GM12878 (cell line): ENCODE measurements around the gene UFSP2. TPM values are rescaled to one million over a fixed set of nuclear protein-coding genes. Genes with fewer than 3 reads are reported as not detected.

Experiments used
- ATAC-seq: fragments of 200-7000 bp; cut with Tn5 transposase; 3 replicates; pipeline ENCODE4 v1.9.1; 2020; ENCODE audit warnings: mild to moderate bottlenecking, moderate library complexity
- BruUV-seq: library from RNA; stranded (reverse); fragments of 400-500 nt; replicated peaks from 2 replicates; lab custom pipeline; 2021; lab: Mats Ljungman, UMichigan
- CTCF ChIA-PET: fragments of 300-600 bp; sonication (Branson Sonifier 250); formaldehyde crosslinking; extraction: SDS; loops from one replicate; lab custom pipeline; 2021; ENCODE audit warnings: inconsistent platforms; lab: Yijun Ruan, JAX
- POLR2A ChIA-PET: fragments of 350-600 bp; formaldehyde crosslinking; extraction: SDS; loops from one replicate; lab custom pipeline; 2021; ENCODE audit warnings: inconsistent platforms; lab: Charles Lee
- RAD21 ChIA-PET: fragments of 300-600 bp; sonication (Branson Sonifier 250); formaldehyde crosslinking; loops from one replicate; lab custom pipeline; 2023; ENCODE audit warnings: antibody characterized with exemption; ENCODE audit not compliant: unreplicated experiment; lab: Charles Lee
- SMC1A ChIA-PET: fragments of 300-600 bp; sonication (Branson Sonifier 250); formaldehyde crosslinking; loops from one replicate; lab custom pipeline; 2023; ENCODE audit not compliant: unreplicated experiment, uncharacterized antibody; lab: Charles Lee
- DNase-seq: peaks from one replicate; pipeline ENCODE4 v3.0.0-alpha.2; 2011; ENCODE audit warnings: low read depth, low spot score
- FAIRE-seq: peaks from 3 replicates; lab custom pipeline; 2011; peaks lifted over from hg19 to GRCh38; lab: Jason Lieb, UNC
- H2AFZ ChIP-seq: 2 replicates; pipeline ENCODE4 v1.6.0; 2011; ENCODE audit warnings: low read depth, low read length, control low read depth; ENCODE audit not compliant: control insufficient read depth
- H3K27ac ChIP-seq: 2 replicates; pipeline ENCODE4 v1.5.1; 2011; ENCODE audit warnings: control low read depth; ENCODE audit not compliant: control insufficient read depth, insufficient read depth
- H3K27me3 ChIP-seq, 2 experiments: replicated peaks in 1 of 2; 2 replicates each; pipeline versions ENCODE4 v1.6.0 to v1.6.1; 2011; ENCODE audit warnings: low read length in 1 of 2; ENCODE audit not compliant: control insufficient read depth in 2 of 2, insufficient read depth in 2 of 2
- H3K36me3 ChIP-seq, 2 experiments: 2 replicates each; pipeline ENCODE4 v1.5.1; 2011; ENCODE audit warnings: low read length in 1 of 2; ENCODE audit not compliant: control insufficient read depth in 2 of 2, insufficient read depth in 2 of 2
- H3K4me1 ChIP-seq: 2 replicates; pipeline ENCODE4 v1.6.1; 2011; ENCODE audit warnings: mild to moderate bottlenecking, low read length, moderate library complexity, mixed read lengths; ENCODE audit not compliant: control insufficient read depth, insufficient read depth
- H3K4me2 ChIP-seq: 2 replicates; pipeline ENCODE4 v1.6.0; 2011; ENCODE audit warnings: control low read depth; ENCODE audit not compliant: control insufficient read depth, insufficient read depth
- H3K4me3 ChIP-seq: fragments of 200-600 bp; sonication (generic); 2 replicates; pipeline ENCODE4 v1.5.1; 2016
- H3K79me2 ChIP-seq: 2 replicates; pipeline ENCODE4 v1.6.0; 2011; ENCODE audit warnings: low read length; ENCODE audit not compliant: control insufficient read depth, insufficient read depth
- H3K9ac ChIP-seq: 2 replicates; pipeline ENCODE4 v1.8.0; 2011; ENCODE audit warnings: low read length, control low read depth, mixed read lengths; ENCODE audit not compliant: control insufficient read depth, insufficient read depth
- H3K9me3 ChIP-seq: replicated peaks from 3 replicates; pipeline ENCODE4 v1.5.1; 2011; ENCODE audit warnings: mild to moderate bottlenecking, low read length; ENCODE audit not compliant: control insufficient read depth, insufficient read depth
- H4K20me1 ChIP-seq: 2 replicates; pipeline ENCODE4 v1.6.0; 2011; ENCODE audit not compliant: control insufficient read depth, insufficient read depth
- BHLHE40 ChIP-seq, 2 experiments: fragments of 450-650 bp in 1 of 2; IDR thresholded peaks; 2 replicates each; pipeline ENCODE4 v1.6.1; 2011 to 2017; ENCODE audit warnings: low read depth in 2 of 2, borderline replicate concordance in 1 of 2, improper control_type of control experiment in 1 of 2, low read length in 1 of 2, mild to moderate bottlenecking in 1 of 2
- NFYB ChIP-seq: IDR thresholded peaks from 2 replicates; pipeline ENCODE4 v1.6.1; 2011; ENCODE audit warnings: low read depth, mild to moderate bottlenecking, low read length, improper control_type of control experiment, moderate library complexity; ENCODE audit not compliant: insufficient read depth
- RAD51 ChIP-seq: fragments of 450-650 bp; IDR thresholded peaks from 2 replicates; pipeline ENCODE4 v1.6.1; 2016; ENCODE audit warnings: moderate library complexity, mild to moderate bottlenecking, inconsistent platforms
- USF1 ChIP-seq: IDR thresholded peaks from 2 replicates; pipeline ENCODE4 v1.6.1; 2011; ENCODE audit warnings: borderline replicate concordance, low read depth, mild to moderate bottlenecking, moderate library complexity, mixed read lengths, low read length; ENCODE audit not compliant: insufficient read depth; ENCODE audit errors: extremely low read length
- WGBS: methylation state at CpG from one replicate; pipeline ENCODE4 v1.1.6; 2016; ENCODE audit warnings: low lambda C conversion rate; ENCODE audit not compliant: insufficient replicate concordance, insufficient coverage; ENCODE audit errors: missing lambda C conversion rate; 5-methylcytosine and 5-hydroxymethylcytosine counted together
- in situ Hi-C: fragments of 300-500 bp; cut with MboI; formaldehyde crosslinking; loops from 9 replicates; pipeline ENCODE4 v1.14.3; 2018; ENCODE audit warnings: mixed read lengths
- intact Hi-C: fragments of 100-400 bp; cut with micrococcal nuclease; formaldehyde crosslinking; loops from one replicate; pipeline ENCODE4 v1.14.2; 2022; ENCODE audit not compliant: unreplicated experiment
- polyA plus RNA-seq, 11 experiments: library from polyadenylated mRNA; depleted of rRNA in 4 of 11; unstranded in 6 of 11; stranded (reverse) in 5 of 11; fragments of >200 nt; fragmentation: Nextera tagmentation in 4 of 11; fragmentation: Illumina TruSeq in 1 of 11; extraction: Ambion mirVana in 4 of 11; extraction: Trizol in 1 of 11; gene quantifications; 1 replicate in 1 of 11; 2 replicates in 10 of 11; pipeline versions ENCODE4 v1.2.1 to v1.2.3, GENCODE V29; 2011 to 2016; ENCODE audit warnings: inconsistent platforms in 2 of 11, missing spikeins in 2 of 11, low read depth in 1 of 11
- total RNA-seq, 4 experiments: library from RNA; depleted of rRNA in 3 of 4; stranded (reverse); fragments of >200 nt in 3 of 4; fragmentation: Illumina TruSeq in 1 of 4; extraction: Trizol in 1 of 4; gene quantifications; 2 replicates each; pipeline versions ENCODE4 v1.2.1 to v1.2.3, GENCODE V29; 2013 to 2021

UFSP2 gene
- total and polyA plus RNA-seq, 10 of the 15 experiments (the other 5 are each of a cell fraction or from before 2014, with no cell fraction given), result 25.4 to 53.1 (median 37.7) TPM

- CTCF ChIA-PET, result interaction anchor here (0.6 to 3.9 kb wide), 9 partner anchors 10 to 473 kb away, joined by 3 to 27 read pairs (median 3); partner anchors contain the start of gene UFSP2
- BruUV-seq, result TSS peak; percentile 89
Measured at GRCh38 chr4:185472103-185472542, 46.4 kb upstream of the UFSP2 start.

More at GRCh38 chr4:185472103-185472542, 46.4 kb upstream of the UFSP2 start:
- H3K27me3 ChIP-seq, result peaks cover 0 to 2% of the 10 kb centered on the region in 2 experiments; a peak in 1 of 4 replicates
- peak overlapping the region; percentile 78 for H3K4me3 ChIP-seq
- TF ChIP-seq USF1 (peak; percentile 61), BHLHE40 (IDR thresholded peaks at IDR 0.05; ENCODE audit: borderline replicate concordance in 1 of 2, low read depth in 2 of 2, low read length in 1 of 2) (peak; percentile 56 to 80; a peak in 3 of 4 replicates), NFYB (no peak), RAD51 (peak; percentile 72)
- H3K4me2 ChIP-seq, result peak overlapping the region; percentile 79
- H3K79me2 ChIP-seq, result no peaks in the 10 kb centered on the region; the same call in none of the 2 replicates
- peaks cover 13% of the 10 kb centered on the region for H3K4me1 ChIP-seq
- RAD21 ChIA-PET, result interaction anchor here (1.0 to 1.2 kb wide), 2 partner anchors 126 to 281 kb away, joined by 3 to 4 read pairs; no protein-coding TSS in a partner anchor
- WGBS, result 13% methylated on average over 10 of the region's 10 CpGs
- peak overlapping the region; percentile 81 for H3K27ac ChIP-seq
- no peaks in the 10 kb centered on the region for H3K36me3 ChIP-seq
- FAIRE-seq, result no peak
- in situ Hi-C loops (no loop called here), intact Hi-C loops (loop anchor here (10.0 kb wide), 1 partner anchor 553 kb away; no protein-coding TSS in a partner anchor)
- no peaks in the 10 kb centered on the region for H4K20me1 ChIP-seq
- DNase-seq, result no peak
- peak; percentile 18; the same call in 2 of the 3 replicates for ATAC-seq
- SMC1A ChIA-PET, result interaction anchor here (0.6 to 1.5 kb wide), 5 partner anchors 23 to 126 kb away, joined by 3 to 7 read pairs (median 3); no protein-coding TSS in a partner anchor
- H2AFZ ChIP-seq, result peak overlapping the region; percentile 85; the same call in 1 of the 2 replicates
- H3K9me3 ChIP-seq, result no peaks in the 10 kb centered on the region; the same call in 2 of the 3 replicates
- POLR2A ChIA-PET, result interaction anchor here (0.7 kb wide), 1 partner anchor 215 kb away, joined by 3 read pairs; no protein-coding TSS in a partner anchor
- peak overlapping the region; percentile 74 for H3K9ac ChIP-seq
